Measurements from ENCODE around the gene CCDC141. TPM values are rescaled to one million over a fixed set of nuclear protein-coding genes. Genes with fewer than 3 reads are reported as not detected.

CCDC141 gene
- total RNA-seq, 2 donors from 2014 or later = 118 to 142 TPM

DNA sequence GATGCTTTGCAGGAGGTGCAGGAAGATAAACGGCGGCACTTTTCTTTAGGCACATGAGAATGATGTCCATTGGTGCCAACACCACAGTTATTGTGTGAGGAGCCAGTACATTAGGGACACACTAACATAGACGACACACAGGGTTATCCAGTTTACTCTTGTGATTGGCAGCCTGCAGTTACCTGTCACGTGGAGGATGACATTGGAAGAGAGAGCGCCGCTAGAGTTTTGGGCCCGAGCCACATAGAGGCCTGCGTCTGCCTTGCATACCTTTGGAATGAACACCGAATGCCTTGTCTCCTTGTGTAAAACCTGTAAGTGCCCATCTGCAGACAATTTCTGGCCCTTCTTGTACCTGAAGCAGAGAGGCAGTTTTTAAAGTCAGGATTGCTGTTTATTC, 215.9 kb downstream of the CCDC141 start:
- peaks cover 68% of the 10 kb centered on the region for H3K36me3 Mint-ChIP-seq (ENCODE audit: low read depth)

DNA sequence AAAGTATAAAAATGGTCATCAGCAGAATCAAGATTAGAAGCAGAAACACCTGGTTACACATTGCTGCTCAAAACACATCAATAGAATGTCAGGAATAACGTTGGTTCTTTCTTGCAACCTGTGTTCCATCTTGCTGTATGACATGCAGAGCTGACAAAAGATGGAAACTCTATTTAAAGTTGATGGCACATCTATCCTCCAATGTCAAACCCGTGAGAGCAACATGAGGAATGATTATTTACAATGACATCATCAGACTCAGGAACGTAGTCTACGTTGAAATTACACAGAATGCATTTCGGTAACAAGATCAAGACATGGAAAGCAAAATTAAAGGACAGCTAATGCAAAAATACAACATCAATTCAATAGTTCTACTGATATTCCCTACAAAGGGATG, 216.6 kb downstream of the CCDC141 start:
- Histone ChIP-seq H3K36me3 (ENCODE audit: control insufficient read depth, insufficient read depth, low read length) (peaks cover 88% of the 10 kb centered on the region), H3K9me3 (ENCODE audit: control insufficient read depth, low read length) (no peaks in the 10 kb centered on the region), H3K27me3 (ENCODE audit: control insufficient read depth, insufficient read depth, low read length, poor library complexity, severe bottlenecking) (no peaks in the 10 kb centered on the region), H3K27ac (ENCODE audit: low read depth, low read length) (no peak overlapping the region), H3K4me1 (ENCODE audit: control insufficient read depth, insufficient read depth, low read length) (peaks cover 14% of the 10 kb centered on the region), H3K4me3 (ENCODE audit: low read length) (no peak overlapping the region), H3K9ac (ENCODE audit: extremely low read depth, low read length, poor library complexity, severe bottlenecking) (no peak overlapping the region)
- Mint-ChIP-seq H3K36me3 (ENCODE audit: low read depth) (peaks cover 68% of the 10 kb centered on the region), H3K4me1 (peaks cover 36% of the 10 kb centered on the region), H3K9me3 (no peaks in the 10 kb centered on the region), H3K27ac (no peak overlapping the region), H3K27me3 (ENCODE audit: insufficient read depth) (no peaks in the 10 kb centered on the region), H3K4me3 (no peak overlapping the region)
- no peak for DNase-seq
- TF ChIP-seq, protein P1, sequence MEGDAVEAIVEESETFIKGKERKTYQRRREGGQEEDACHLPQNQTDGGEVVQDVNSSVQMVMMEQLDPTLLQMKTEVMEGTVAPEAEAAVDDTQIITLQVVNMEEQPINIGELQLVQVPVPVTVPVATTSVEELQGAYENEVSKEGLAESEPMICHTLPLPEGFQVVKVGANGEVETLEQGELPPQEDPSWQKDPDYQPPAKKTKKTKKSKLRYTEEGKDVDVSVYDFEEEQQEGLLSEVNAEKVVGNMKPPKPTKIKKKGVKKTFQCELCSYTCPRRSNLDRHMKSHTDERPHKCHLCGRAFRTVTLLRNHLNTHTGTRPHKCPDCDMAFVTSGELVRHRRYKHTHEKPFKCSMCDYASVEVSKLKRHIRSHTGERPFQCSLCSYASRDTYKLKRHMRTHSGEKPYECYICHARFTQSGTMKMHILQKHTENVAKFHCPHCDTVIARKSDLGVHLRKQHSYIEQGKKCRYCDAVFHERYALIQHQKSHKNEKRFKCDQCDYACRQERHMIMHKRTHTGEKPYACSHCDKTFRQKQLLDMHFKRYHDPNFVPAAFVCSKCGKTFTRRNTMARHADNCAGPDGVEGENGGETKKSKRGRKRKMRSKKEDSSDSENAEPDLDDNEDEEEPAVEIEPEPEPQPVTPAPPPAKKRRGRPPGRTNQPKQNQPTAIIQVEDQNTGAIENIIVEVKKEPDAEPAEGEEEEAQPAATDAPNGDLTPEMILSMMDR (conservative IDR thresholded peaks at IDR 0.05) = no peak
- WGBS, 2 experiments (ENCODE audit: insufficient coverage in 1 of 2, insufficient read length in 1 of 2) = 93 to 96% methylated on average over 4 to 5 of the region's 5 CpGs

More for the DNA sequence above, 215.9 kb downstream of the CCDC141 start:
- H3K9me3 ChIP-seq (ENCODE audit: control insufficient read depth, low read length) = no peaks in the 10 kb centered on the region
- TF ChIP-seq, protein P1 (conservative IDR thresholded peaks at IDR 0.05) = no peak
- Mint-ChIP-seq H3K4me1 (peaks cover 34% of the 10 kb centered on the region), H3K27me3 (ENCODE audit: insufficient read depth) (no peaks in the 10 kb centered on the region), H3K9me3 (no peaks in the 10 kb centered on the region), H3K4me3 (no peak overlapping the region), H3K27ac (no peak overlapping the region)
- no peak overlapping the region for H3K27ac ChIP-seq (ENCODE audit: low read depth, low read length)
- peaks cover 86% of the 10 kb centered on the region for H3K36me3 ChIP-seq (ENCODE audit: control insufficient read depth, insufficient read depth, low read length)
- 89 to 92% methylated on average over 9 of the region's 9 CpGs for WGBS, 2 experiments (ENCODE audit: insufficient coverage in 1 of 2, insufficient read length in 1 of 2)
- no peak for DNase-seq
- H3K9ac ChIP-seq (ENCODE audit: extremely low read depth, low read length, poor library complexity, severe bottlenecking) = no peak overlapping the region
- no peak overlapping the region for H3K4me3 ChIP-seq (ENCODE audit: low read length)
- H3K27me3 ChIP-seq (ENCODE audit: control insufficient read depth, insufficient read depth, low read length, poor library complexity, severe bottlenecking) = no peaks in the 10 kb centered on the region
- H3K4me1 ChIP-seq (ENCODE audit: control insufficient read depth, insufficient read depth, low read length) = peaks cover 14% of the 10 kb centered on the region

DNA sequence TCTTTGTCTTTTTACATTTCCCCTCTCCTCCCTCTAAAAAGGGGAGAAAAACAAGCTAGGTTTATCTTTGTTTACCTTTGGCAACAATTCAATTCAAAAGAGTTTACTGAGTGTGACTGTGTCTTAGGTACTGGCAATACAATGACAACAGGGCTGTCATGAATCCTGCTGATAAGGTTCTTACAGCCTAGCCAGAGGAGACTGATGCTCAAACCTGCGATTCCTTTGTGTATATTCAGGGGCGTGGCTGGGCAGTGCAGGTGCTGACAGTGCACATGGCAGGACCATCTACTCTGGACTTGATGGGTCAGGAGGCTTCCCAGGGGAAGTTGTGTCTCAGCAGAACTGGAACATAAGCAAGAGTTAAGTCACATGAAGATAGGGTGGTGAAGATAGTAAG, 219.5 kb downstream of the CCDC141 start:
- H3K9me3 ChIP-seq (ENCODE audit: control insufficient read depth, low read length) = peaks cover 5% of the 10 kb centered on the region
- Mint-ChIP-seq H3K36me3 (ENCODE audit: low read depth) (peaks cover 76% of the 10 kb centered on the region), H3K27me3 (ENCODE audit: insufficient read depth) (no peaks in the 10 kb centered on the region), H3K9me3 (no peaks in the 10 kb centered on the region), H3K27ac (peak overlapping the region; percentile 67), H3K4me3 (peak overlapping the region; percentile 22), H3K4me1 (peaks cover 24% of the 10 kb centered on the region)
- peaks cover 88% of the 10 kb centered on the region for H3K36me3 ChIP-seq (ENCODE audit: control insufficient read depth, insufficient read depth, low read length)
- no peak overlapping the region for H3K27ac ChIP-seq (ENCODE audit: low read depth, low read length)
- peak; percentile 67 for DNase-seq
- WGBS, 2 experiments (ENCODE audit: insufficient coverage in 1 of 2, insufficient read length in 1 of 2) = 52% methylated on average over 2 of the region's 2 CpGs; no CpG with 5 or more reads in 1 of the 2 experiments
- no peak overlapping the region for H3K9ac ChIP-seq (ENCODE audit: extremely low read depth, low read length, poor library complexity, severe bottlenecking)
- no peaks in the 10 kb centered on the region for H3K27me3 ChIP-seq (ENCODE audit: control insufficient read depth, insufficient read depth, low read length, poor library complexity, severe bottlenecking)
- TF ChIP-seq, protein P1 (conservative IDR thresholded peaks at IDR 0.05) = no peak
- no peak overlapping the region for H3K4me3 ChIP-seq (ENCODE audit: low read length)
- H3K4me1 ChIP-seq (ENCODE audit: control insufficient read depth, insufficient read depth, low read length) = peaks cover 7% of the 10 kb centered on the region
